Measurements from ENCODE around the gene NF1. TPM values are rescaled to one million over a fixed set of nuclear protein-coding genes. Genes with fewer than 3 reads are reported as not detected.
"Not testable (repeated sequence)": the region's sequence is repeated elsewhere in the genome, so short reads cannot be mapped to it uniquely, and the experiment has no call there.

NF1 gene
- total RNA-seq, 3 donors from 2014 or later: 61.6 to 129 (median 97.7) TPM

DNA sequence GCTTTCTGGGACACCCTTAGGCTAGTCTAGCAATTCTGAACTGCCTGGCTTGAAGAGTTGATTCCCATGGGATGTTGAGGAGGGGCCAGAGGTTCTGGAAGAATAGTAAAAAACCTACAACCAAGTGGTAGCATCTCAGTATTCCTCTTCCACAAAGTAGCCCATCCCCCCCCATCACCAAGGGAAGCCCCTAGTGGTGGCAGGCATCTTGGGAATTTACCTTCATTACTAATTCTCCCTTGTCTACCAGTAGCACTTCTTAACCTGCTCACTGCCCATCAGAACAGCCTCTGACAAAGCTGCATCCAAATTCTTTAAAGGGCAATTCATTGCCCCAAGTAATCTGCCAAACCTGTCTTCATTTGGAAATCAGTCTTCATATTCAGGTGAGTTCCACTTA lies 283.9 kb downstream of the NF1 start:
- H3K4me3 ChIP-seq: no peak overlapping the region
- intact Hi-C loops (cut with DNase I; ENCODE audit: low total_unique reads): no loop called here
- H3K36me3 ChIP-seq: no peaks in the 10 kb centered on the region
- H3K4me1 ChIP-seq: no peaks in the 10 kb centered on the region
- no peak for DNase-seq (ENCODE audit: low spot score in 2 of 2)
- no peaks in the 10 kb centered on the region for H3K27me3 ChIP-seq
- TF ChIP-seq POLR2A (IDR thresholded peaks at IDR 0.05) (no peak), POLR2AphosphoS5 (IDR thresholded peaks at IDR 0.05) (no peak)
- TF ChIP-seq, protein P1, sequence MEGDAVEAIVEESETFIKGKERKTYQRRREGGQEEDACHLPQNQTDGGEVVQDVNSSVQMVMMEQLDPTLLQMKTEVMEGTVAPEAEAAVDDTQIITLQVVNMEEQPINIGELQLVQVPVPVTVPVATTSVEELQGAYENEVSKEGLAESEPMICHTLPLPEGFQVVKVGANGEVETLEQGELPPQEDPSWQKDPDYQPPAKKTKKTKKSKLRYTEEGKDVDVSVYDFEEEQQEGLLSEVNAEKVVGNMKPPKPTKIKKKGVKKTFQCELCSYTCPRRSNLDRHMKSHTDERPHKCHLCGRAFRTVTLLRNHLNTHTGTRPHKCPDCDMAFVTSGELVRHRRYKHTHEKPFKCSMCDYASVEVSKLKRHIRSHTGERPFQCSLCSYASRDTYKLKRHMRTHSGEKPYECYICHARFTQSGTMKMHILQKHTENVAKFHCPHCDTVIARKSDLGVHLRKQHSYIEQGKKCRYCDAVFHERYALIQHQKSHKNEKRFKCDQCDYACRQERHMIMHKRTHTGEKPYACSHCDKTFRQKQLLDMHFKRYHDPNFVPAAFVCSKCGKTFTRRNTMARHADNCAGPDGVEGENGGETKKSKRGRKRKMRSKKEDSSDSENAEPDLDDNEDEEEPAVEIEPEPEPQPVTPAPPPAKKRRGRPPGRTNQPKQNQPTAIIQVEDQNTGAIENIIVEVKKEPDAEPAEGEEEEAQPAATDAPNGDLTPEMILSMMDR (IDR thresholded peaks at IDR 0.05): no peak
- H3K9me3 ChIP-seq: no peaks in the 10 kb centered on the region
- H3K27ac ChIP-seq: no peak overlapping the region

DNA sequence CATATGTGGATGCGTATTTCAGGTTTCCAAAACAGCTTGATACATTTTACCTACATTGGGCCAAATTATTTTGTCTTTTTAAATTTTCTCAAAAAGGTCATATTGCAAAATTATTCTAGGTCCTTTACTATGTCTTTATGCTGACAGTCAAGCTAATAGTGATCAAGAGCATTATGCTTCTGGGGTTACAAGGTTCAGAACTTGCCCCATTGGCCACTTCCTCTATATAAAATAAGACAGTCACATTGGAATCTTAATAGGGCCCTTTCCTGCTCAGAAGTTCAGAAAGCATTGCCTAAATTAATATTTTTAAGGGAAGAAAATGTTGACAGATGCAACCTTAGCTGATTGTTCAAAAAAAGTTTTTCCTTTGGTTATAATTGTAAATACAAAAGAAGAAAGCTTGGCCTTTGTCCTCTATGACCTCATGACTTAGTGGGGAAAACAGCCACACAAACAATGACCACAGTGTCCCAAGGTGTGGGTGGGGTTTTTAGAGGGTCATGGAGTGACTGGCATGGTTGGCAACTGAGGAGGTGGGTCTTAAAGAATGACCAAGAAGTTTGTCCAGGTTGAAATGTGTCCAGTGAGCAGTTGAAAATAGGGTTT lies 284.9 kb downstream of the NF1 start:
- no peaks in the 10 kb centered on the region for H3K27me3 ChIP-seq
- TF ChIP-seq POLR2A (IDR thresholded peaks at IDR 0.05) (no peak), POLR2AphosphoS5 (IDR thresholded peaks at IDR 0.05) (no peak)
- TF ChIP-seq, protein P1 (IDR thresholded peaks at IDR 0.05): no peak
- DNase-seq (ENCODE audit: low spot score in 2 of 2): no peak

DNA sequence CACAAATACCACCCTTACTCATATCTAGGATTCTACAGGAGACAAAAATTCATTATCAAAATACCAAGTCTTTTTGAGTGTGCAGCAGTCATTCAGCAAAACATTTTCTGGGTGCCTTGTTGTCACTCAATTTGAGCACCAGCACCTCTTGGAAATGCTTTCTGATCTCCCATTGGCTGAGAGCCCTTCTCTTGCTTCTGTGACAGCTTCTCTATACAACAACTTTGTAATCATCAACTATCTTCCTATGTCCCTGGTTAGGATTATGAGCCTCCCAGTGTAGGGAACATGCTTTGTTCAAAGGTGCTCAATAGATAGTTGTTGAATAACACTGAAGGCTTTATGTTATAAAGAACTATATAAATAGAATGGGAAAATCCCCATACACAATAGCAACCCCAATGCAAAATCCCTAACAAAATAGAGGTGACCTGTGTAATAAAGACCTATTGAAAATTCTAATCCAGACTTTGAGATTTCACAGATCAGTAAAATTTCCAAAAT lies 286.4 kb downstream of the NF1 start:
- Histone ChIP-seq H3K36me3 (no peaks in the 10 kb centered on the region), H3K27ac (no peak overlapping the region), H3K27me3 (no peaks in the 10 kb centered on the region), H3K4me3 (no peak overlapping the region), H3K4me1 (no peaks in the 10 kb centered on the region), H3K9me3 (no peaks in the 10 kb centered on the region)
- intact Hi-C loops (cut with DNase I; ENCODE audit: low total_unique reads): no loop called here
- TF ChIP-seq POLR2AphosphoS5 (IDR thresholded peaks at IDR 0.05): no peak
- no peak for TF ChIP-seq POLR2A (IDR thresholded peaks at IDR 0.05)
- TF ChIP-seq, protein P1 (IDR thresholded peaks at IDR 0.05): no peak
- no peak for DNase-seq (ENCODE audit: low spot score in 2 of 2)

More for the DNA sequence above, 284.9 kb downstream of the NF1 start:
- no peak overlapping the region for H3K4me3 ChIP-seq
- no peaks in the 10 kb centered on the region for H3K4me1 ChIP-seq
- no peaks in the 10 kb centered on the region for H3K36me3 ChIP-seq
- H3K27ac ChIP-seq: no peak overlapping the region
- intact Hi-C loops (cut with DNase I; ENCODE audit: low total_unique reads): no loop called here
- no peaks in the 10 kb centered on the region for H3K9me3 ChIP-seq

DNA sequence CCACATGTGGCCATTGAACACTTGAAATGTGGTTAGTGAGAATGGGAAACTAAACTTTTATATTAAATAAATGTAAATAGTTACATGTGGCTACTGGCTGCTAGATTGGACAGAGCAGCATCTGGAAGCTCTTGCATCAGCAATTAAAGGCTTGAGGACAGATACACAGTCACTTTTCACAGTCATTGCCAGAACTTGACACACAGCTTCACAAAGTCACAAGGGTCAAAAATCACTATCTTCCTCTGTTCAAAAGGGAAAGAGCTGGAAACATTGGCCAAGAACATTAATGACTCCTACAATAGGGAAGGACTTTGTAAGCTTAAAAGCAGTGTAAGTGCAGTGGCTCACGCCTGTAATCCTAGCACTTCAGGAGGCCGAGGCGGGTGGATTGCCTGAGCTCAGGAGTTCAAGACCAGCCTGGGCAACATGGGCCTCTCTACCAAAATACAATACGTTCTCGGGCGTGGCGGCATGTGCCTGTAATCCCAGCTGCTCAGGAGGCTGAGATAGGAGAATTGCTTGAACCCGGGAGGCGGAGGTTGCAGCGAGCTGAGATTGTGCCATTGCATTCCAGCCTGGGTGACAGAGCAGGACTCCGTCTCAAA lies 288.0 kb downstream of the NF1 start:
- H3K36me3 ChIP-seq; intact Hi-C loops (cut with DNase I; ENCODE audit: low total_unique reads): not testable (repeated sequence)

DNA sequence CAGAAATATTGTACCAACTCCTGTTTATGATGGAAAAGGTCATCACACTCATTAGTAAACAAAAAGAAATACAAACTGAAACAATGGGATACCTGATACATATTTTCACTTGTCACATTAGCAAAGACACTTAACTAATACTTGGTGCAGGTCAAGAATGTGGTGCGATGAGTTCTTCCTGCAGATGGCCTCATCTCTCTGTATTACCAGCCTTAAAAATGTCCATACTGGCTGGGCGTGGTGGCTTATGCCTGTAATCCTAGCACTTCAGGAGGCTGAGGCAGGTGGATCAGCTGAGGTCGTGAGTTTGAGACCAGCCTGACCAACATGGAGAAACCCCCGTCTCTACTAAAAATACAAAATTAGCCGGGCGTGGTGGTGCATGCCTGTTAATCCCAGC lies 288.7 kb downstream of the NF1 start:
- H3K9me3 ChIP-seq; H3K27me3 ChIP-seq; H3K27ac ChIP-seq; H3K4me1 ChIP-seq; DNase-seq (ENCODE audit: low spot score in 2 of 2); H3K36me3 ChIP-seq; intact Hi-C loops (cut with DNase I; ENCODE audit: low total_unique reads); H3K4me3 ChIP-seq: not testable (repeated sequence)

More for the DNA sequence above, 288.0 kb downstream of the NF1 start:
- not testable (repeated sequence) for DNase-seq (ENCODE audit: low spot score in 2 of 2); H3K27ac ChIP-seq; H3K9me3 ChIP-seq; H3K4me3 ChIP-seq; H3K27me3 ChIP-seq; H3K4me1 ChIP-seq

DNA sequence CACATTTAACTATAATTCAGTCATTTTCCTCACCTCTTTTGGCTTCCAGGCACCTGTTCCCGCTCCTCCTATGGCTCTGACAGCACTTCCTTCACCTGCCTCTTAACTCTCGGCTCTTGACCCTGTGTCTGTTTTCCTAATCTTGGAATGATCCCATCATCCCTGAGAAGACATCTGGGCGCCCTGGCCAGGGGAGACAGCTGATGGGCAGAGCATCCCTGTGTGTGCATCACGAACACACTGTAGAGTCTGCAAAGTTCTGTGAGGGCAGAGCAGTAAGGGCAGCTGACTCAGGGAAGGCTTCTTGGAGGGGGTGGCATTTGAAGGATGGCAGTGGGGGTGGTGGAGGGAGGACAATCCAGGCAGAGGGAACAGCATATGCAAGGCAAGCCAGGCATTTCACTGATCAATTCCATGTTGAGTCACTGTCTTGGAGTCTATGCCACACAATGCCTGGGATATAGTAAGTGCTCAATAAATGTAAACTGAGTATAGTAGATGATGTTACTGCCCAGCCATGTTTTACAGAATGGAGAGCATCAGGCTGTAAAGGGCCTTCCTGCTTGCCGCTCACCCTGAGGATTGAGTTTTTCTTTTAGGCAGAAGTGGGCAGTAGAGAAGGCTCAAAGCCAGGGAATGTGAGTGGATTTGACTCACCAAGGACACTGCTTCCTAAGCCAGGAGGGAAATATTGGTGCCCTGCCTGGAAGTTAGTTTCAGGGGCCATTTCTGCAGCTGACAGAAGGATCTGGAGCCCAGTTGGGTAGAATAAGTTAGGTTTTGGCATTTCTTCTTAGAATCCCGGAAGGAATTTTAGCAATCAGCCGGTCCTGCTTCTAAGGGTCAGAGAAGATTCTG lies 290.9 kb downstream of the NF1 start:
- Histone ChIP-seq H3K36me3 (no peaks in the 10 kb centered on the region), H3K27ac (no peak overlapping the region), H3K27me3 (peaks cover 0 to 14% of the 10 kb centered on the region in 2 donors), H3K4me1 (no peaks in the 10 kb centered on the region), H3K4me3 (no peak overlapping the region), H3K9me3 (no peaks in the 10 kb centered on the region)
- TF ChIP-seq, protein P1 (IDR thresholded peaks at IDR 0.05): no peak
- TF ChIP-seq POLR2AphosphoS5 (IDR thresholded peaks at IDR 0.05) (no peak), POLR2A (IDR thresholded peaks at IDR 0.05) (no peak)
- no peak for DNase-seq (ENCODE audit: low spot score in 2 of 2)
- intact Hi-C loops (cut with DNase I; ENCODE audit: low total_unique reads): no loop called here
